NK-92 (cell line): ENCODE data around the gene CCDC183.
"Not testable (repeated sequence)": the region's sequence is repeated elsewhere in the genome, so short reads cannot be mapped to it uniquely, and the experiment has no call there.

Experiments
- DNase-seq: peaks from one replicate; lab custom pipeline; 2025; ENCODE audit not compliant: unreplicated experiment; lab: John Stamatoyannopoulos, UW

The CCDC183 gene

DNA sequence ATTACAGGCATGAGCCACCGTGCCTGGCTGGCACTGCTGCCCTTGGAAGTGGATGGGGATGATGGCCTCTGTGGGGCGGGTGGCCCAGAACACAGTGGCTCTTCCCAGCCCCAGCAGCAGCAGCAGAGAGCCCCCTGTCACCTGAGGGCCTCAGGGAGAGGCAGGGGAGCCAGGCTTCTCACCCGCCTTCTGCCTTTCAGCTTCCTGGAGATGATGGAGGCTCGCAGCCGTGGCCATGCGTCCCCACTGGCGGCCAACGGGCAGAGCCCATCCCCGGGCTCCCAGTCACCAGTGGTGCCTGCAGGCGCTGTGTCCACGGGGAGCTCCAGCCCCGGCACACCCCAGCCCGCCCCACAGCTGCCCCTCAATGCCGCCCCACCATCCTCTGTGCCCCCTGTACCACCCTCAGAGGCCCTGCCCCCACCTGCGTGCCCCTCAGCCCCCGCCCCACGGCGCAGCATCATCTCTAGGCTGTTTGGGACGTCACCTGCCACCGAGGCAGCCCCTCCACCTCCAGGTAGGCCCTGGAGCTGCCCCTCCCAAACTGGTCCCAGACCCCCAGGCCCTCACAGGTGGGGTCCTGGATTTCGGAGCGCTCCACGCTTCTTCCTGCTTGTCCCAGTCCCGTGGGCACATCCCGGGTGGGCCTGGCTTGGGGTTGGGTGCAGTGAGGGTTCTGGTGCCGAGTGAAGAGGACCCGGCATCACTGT is 41.2 kb downstream of the CCDC183 start:
- DNase-seq = no peak

DNA sequence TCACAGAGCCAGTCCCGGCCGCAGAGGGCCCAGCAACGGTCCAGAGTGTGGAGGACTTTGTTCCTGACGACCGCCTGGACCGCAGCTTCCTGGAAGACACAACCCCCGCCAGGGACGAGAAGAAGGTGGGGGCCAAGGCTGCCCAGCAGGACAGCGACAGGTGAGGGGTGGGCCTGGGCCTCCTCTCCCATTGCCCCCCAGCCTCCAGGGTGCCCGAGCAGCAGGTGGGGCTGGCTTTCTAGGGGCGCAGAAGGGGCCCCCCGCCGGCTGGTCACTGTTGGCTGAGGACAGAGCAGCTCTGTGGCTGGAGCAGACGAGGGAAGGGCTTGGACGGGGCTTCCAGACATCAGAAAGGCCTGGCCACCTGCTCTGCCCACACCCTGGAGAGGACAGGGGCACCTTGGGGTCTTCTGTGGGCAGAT is 41.7 kb downstream of the CCDC183 start:
- DNase-seq = not testable (repeated sequence)

DNA sequence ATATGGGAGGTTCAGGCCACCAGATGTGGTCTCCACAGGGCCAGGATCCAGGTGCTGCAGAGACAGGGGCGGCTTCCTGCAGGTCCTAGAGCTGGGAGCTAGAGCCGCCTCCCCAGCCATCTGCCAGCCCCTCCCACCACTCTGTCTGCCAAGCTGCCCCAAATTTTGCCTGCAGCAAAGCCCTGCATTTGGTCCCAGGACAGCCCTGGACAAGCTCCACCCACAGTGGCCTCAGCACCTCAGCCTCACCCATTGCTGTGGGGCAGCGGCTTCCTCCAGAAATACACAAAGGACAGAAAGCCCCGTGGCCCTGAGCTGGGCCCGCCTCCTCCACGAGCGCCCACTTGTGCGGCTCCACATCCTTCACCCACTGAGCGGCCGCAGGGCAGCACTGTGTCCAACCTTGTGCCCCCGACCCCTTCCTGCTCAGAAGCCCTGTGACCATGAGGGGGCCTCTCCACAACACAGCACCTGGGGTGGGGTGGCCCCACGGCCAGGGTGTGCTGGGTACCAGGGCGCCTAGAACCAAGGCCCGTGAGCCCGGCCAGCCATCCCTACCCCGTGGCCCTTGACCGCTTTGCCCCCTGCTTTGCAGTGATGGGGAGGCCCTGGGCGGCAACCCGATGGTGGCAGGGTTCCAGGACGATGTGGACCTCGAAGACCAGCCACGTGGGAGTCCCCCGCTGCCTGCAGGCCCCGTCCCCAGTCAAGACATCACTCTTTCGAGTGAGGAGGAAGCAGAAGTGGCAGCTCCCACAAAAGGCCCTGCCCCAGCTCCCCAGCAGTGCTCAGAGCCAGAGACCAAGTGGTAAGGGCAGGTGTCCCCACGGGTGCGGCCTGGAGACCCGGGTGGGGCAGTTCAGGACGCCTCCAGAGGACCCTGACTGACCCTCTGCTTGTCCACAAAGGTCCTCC is 42.4 kb downstream of the CCDC183 start:
- no peak for DNase-seq

DNA sequence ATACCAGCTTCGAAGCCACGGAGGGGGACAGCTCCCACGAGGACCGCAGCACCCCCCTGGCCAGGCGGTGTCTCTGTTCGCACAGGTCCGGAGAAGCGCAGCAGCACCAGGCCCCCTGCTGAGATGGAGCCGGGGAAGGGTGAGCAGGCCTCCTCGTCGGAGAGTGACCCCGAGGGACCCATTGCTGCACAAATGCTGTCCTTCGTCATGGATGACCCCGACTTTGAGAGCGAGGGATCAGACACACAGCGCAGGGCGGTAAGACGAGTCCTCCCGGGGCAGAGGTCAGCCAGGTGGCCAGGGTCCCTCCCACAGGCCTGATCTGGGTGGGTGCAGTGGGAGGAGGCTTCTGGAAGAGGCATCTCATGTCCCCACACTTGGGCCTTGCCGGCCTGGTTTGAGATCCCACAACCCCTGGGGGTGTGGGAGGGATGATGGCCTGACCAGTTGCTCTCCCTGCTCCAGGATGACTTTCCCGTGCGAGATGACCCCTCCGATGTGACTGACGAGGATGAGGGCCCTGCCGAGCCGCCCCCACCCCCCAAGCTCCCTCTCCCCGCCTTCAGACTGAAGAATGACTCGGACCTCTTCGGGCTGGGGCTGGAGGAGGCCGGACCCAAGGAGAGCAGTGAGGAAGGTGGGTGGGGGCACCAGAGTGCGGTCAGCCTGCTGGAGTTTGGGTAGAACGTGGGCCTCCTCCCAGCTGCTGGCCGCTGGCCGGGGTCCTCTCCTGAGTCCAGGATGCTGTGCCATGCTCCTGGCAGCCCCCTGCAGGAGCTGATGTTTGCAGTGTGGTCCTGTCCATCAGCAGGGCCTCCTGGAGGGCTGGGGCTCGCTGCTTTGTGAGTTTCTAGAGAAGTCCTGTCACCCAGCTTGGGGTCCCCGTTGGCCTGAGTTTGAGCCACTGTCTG is 43.3 kb downstream of the CCDC183 start:
- DNase-seq = no peak

DNA sequence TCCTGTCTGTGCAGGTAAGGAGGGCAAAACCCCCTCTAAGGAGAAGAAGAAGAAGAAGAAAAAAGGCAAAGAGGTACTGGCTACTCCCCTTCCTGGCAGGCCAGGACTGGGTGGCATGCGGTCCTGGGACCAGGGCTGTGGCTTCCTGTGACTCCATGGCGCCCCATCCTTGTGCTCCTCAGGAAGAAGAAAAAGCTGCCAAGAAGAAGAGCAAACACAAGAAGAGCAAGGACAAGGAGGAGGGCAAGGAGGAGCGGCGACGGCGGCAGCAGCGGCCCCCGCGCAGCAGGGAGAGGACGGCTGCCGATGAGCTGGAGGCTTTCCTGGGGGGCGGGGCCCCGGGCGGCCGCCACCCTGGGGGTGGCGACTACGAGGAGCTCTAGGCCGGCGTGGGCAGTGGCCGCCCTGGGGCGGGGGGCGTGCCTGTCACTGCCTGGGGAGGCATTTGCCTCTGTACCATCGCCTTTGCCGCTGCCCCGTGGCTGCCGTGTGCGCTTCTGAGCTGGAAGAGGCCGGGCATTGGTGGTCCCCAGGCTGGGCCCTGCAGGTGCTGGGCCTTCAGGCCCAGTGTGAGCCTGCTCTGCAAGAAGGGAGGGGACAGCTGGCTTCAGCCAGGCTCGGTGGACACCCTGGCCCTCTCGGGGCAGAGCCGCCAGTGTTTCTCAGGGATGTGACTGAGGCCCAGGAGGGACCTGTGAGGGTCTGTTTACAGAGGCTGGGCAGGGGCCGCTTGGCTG is 44.2 kb downstream of the CCDC183 start:
- DNase-seq = no peak

DNA sequence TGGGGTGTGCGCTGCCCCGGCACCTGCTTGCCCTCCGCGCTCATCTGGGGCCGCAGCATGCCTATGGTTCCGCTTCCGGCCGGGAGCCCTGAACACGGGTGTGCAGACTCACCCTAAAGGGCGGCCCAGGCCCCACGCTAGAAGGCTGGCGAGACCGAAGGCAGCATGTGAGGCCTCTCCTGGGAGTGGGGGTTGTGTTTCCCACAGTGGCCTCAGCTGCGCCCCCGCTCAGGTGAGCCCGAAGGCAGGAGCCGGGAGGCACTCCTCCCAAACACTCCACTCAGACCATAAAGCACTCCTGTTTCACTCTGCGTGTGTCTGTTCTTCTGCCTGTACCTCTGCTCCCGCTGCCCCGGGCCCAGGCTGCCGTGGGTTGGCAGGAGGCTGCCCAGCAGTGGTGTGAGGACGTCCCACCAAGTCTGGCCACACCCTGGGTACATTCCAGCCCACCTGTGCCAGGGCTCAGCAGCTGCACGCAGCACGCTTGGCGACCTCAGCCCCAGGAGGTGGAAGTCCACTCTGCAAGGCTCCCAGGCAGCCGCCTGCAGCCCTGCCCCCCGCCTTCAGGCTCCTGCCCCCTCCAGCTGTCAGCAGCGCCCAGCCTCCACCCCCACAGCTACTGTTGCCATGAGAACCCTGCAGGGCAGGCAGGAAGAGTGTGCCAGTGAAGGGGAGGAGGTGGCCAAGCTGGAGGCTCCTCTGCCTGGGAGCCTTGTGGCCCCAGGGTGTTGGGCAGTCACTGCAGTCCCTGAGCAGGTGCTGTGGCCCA is 44.9 kb downstream of the CCDC183 start:
- no peak for DNase-seq

DNA sequence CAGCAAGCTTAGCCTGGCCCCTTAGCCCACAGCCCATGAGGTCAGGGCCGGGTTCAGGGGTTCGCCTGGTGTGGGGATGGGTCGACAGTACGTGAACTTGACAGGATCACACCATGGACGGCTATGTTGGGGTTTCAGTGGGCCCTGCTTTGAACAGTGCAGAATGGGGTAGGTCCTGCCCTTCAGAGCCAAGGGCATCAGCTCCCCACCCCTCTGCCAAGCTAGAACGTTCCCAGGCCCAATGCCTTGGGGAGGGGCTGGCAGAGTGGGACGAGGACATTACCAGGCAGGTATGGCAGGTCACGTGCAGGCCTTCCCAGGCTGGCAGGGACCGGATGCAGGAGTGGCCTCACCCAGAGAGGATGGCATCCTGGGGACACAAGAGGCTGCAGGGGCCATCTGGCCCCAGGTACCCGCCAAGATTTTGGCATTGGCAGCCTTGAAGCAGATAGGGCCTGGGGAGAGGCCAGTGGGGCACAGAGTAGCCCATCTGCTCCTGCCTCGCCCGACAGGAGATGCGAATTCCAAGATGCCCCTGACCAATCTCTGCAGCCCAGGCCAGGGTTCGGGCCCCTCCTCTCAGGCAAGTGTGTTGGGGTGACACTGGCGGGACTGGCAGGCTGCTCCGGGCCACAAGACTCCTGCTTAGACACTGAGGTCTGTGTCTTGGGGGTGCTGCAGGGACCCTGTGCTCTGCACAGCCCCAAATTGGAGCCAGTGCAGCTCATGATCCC is 45.7 kb downstream of the CCDC183 start:
- DNase-seq = not testable (repeated sequence)

DNA sequence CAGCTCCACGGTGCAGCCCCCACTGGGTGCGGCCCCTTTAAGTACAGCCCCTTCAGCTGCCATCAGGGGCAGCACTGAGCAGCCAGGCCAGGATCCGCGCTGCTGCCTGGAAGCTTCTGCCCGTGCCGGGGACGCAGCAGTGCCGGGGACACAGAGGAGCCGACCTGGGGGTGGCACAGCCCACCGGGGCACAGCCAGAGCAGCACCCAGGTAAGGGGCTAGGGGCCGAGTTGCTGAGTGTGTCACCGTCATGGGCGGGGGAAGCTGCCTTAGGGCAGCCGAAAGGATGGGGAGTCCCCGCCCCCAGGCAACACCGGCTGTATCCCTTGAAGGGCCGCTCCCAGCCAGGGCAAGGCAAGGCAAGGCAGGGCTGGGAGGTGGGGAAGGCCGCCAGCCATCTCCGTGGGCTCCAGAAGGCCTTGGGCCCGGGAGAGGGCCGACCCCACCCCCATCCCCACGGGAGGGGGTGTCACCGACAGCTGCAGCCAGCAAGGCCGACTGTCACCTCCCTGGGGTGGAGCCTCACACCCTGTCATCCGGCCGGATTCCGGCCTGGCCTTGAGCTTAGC is 46.3 kb downstream of the CCDC183 start, which contains the start of gene AJM1:
Gene AJM1 (plus strand): TSS at position 99 of the 569 bp plus-strand sequence. CDS start 1,937 bp downstream, outside the sequence.
- DNase-seq = not testable (repeated sequence)

DNA sequence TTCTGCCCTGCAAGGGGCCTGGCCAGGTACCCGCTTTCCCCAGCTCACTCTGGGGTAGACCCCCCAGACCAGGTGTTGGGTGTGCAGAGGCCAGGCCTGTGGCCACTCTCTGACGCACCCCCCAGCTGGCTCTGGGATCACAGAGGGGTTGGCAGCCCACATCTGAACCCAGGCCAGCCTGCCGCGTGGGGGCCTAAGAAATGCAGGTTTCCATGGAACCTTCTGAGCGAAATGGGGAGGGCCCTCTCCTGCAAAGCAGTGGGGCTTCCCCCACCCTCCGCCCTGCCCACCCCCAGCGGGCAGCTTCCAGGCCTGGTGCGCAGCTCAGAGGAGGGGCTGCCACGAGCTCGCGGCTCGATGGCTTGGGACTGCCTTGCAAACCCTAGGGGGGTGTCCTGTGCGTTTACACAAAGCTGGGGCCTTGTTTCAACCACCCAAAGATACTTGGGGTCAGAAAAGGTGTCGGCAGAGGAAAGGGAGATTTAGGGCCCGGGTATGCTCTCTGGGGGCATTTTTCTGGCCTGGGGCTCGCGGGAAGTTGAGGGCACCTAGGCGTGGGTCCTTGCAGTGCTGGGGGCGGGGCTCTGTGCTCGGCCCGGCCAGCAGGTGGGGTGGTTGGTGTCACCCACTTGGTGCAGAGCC is 47.1 kb downstream of the CCDC183 start:
- not testable (repeated sequence) for DNase-seq

DNA sequence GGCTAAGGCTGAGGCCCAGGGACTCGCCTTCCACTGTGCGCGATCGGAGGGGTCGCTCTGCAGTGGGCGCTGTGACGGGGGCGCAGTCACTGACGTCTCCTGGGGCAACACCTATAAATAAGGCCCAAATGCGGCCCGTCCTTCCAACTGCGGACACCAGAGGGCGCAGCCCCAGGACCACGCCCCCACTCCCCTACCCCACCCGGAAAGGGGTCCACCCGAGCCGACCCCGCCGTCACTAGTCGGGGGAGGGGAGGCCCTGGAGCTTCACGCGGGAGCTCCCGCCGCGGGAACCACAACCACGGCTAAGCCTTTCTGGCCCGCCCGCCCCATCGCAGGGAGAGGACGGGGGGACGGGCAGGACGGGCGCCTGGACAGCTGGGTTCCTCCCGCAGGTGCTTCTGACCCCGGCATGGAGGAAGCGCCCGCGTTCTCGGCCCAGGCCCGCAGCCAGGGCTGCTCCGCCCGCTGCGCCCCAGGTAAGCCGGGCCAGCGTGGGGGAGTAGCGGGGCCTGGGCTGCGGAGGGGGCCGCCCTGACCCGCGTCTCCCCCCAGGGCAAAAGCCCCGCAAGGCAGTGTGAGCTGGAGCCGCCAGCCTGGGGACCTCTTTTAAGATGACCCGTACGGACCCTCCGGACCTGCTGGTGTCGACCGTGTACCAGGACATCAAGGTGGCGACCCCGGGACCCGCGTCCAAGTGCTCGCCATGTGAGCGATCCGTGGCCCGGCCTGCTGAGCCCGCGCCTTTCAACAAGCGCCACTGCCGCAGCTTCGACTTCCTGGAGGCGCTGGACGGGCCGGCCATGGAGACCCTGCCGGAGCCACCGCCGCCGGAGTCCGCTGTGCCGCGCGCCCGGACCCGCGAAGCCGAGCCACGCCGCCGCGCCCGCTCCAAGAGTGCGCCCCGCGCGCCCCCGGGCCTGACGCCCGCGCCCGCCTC is 47.9 kb downstream of the CCDC183 start:
- DNase-seq = not testable (repeated sequence)

DNA sequence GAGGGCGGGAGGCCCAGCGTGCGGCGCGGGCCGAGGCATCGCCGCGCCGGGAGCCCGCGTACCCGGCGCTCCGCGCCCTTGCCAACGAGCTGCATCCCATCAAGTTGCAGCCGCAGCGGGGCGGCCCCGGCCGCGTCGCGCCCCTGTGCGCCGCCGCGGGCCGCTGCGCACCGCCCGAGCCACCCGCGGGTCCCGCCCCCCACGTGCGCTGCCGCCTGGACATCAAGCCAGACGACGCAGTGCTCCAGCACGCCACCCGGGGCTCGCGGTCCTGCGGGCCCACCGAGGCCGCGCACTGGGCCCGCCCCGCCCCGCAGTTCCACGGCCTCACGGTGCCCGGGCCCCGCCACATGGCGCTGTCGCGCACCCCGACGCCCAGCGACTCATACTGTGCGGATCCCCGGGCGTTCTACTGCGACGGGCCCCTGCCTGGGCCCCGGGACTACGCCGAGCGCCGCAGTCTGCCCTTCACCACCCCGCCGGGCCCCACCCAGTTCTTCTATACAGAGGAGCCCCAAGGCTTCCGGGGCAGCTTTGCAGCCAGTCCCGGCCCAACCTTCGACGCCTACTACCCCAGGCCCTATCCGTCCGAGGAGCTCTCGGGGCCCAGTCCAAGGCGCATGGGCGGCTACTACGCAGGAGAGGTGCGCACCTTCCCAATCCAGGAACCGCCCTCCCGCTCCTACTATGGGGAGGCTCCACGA is 48.8 kb downstream of the CCDC183 start:
- no peak for DNase-seq

DNA sequence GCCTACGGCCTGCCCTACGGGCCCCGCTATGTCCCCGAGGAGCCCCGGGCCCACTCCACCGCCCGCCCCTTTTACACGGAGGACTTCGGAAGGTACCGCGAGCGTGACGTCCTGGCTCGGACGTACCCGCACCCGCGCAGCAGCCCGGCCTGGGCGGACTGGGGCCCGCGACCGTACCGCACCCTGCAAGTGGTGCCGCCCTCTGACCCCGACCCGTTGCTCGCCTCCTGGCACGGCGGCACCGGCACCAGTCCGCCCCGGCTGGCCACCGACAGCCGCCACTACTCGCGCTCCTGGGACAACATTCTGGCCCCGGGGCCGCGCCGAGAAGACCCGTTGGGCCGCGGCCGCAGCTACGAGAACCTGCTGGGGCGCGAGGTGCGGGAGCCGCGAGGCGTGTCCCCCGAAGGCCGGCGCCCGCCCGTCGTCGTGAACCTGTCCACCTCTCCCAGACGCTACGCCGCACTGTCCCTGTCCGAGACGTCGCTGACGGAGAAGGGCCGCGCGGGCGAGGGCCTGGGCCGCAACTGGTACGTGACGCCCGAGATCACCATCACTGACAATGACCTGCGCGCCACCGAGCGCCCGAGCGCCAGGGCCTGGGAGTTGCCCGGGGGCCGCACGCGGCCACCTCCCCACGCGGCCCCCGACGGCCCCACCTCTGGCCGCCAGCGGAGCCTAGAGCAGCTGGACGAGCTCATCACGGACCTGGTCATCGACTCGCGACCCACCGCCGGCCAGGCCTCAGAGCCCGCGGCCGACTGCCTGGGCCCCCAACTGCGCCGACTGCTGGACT is 49.5 kb downstream of the CCDC183 start:
- DNase-seq = no peak

DNA sequence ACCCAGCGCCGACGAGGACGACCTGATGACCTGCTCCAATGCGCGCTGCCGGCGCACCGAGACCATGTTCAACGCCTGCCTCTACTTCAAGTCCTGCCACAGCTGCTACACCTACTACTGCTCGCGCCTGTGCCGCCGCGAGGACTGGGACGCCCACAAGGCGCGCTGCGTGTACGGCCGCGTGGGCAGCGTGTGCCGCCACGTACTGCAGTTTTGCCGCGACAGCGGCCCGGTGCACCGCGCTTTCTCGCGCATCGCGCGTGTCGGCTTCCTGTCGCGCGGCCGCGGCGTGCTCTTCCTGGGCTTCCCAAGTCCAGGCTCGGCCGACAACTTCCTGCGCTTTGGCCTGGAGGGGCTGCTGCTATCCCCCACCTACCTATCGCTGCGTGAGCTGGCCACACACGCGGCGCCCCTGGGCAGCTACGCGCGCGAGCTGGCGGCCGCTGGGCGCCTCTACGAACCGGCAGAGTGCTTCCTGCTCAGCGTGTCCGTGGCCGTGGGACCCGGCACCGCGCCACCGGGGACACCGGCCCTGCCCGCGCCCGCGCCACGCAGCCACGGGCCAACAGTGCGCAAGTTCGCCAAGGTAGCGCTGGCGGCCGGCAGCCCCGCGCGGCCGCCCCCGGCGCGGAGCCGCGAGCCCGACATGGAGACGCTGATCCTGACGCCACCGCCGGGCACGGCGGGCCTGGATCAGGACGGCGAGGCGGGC is 50.4 kb downstream of the CCDC183 start:
- no peak for DNase-seq

DNA sequence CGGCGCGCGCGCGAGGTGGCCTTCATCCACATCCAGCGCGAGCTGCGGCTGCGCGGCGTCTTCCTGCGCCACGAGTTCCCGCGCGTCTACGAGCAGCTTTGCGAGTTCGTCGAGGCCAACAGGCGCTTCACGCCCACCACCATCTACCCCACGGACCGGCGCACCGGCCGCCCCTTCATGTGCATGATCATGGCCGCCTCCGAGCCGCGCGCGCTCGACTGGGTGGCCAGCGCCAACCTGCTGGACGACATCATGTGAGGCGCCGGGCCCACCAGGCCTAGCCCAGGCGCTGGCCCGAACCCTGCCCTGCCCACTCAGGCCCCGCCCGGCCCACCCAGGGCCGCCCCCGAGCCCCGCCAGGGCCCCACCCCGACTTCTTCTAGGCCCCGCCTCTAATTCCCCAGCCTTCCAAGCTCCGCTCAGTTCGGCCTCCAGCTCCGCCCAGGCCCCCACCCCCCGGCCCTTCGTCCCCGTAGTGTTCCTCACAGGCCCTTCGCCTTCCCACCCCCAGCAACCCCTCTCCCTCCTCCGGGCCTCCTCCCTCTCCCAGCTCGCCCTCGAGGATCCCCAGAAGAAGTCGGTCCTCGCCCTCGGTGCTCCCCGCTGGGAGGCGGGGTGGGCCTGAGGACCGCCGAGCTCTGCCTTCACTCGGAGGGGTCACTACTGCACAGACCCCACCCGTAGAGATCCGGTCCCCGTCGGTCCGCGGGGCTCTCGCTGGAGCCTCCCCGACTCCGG is 51.1 kb downstream of the CCDC183 start:
- DNase-seq = no peak
